HL-60/S4 treated with phorbol 12-myristate 13-acetate at 8.2 ng/mL for 4 days and 3 days (cell line): ENCODE measurements around the gene PIH1D1.

Source experiments
- in situ Hi-C: fragments of 300-500 bp; cut with MboI; formaldehyde crosslinking; loops from 2 replicates; pipeline ENCODE4 v1.15.0; 2022; ENCODE audit warnings: low sequenced_read_pairs

The PIH1D1 gene

DNA sequence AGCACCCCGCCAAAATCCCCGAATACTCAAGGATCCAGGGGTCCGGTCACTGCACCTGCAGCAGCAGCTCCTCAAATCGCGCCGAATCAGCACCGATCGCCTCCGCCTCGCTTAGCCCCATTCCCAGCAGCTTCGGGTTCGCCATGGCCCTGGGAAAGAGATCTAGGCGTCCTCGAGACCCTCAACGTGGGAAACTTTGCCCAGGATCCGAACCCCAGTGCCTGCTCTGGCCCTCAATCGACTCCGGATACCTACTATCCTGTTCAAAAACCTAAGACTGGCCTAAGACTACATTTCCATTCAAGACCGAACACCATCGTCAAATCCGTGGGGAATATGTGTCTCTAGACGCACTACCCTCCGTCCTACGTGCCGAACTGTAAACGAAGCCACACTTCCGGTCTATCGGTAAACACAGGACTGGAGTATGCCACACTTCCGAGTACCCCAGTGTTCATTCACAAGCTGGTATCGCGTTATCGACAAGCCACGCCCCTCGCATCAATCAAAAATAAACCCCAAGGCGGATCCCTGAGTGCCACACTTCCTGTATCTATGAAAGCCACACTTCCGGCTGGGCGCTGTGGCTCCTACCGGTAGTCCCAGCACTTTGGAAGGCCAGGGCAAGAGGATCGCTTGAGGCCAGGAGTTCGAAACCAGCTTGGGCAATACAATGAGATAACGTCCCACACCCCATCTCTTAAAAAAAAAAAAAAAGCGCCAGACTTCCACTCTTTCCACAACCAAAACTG, at the start of gene PIH1D1:
Gene PIH1D1 (minus strand): TSS at position 385 of the 752 bp plus-strand sequence. CDS start 240 bp downstream, at position 145.
- in situ Hi-C loops = no loop called here

GRCh38 chr19:49499030-49499670, 47.5 kb upstream of the PIH1D1 start:
- in situ Hi-C loops = no loop called here

DNA sequence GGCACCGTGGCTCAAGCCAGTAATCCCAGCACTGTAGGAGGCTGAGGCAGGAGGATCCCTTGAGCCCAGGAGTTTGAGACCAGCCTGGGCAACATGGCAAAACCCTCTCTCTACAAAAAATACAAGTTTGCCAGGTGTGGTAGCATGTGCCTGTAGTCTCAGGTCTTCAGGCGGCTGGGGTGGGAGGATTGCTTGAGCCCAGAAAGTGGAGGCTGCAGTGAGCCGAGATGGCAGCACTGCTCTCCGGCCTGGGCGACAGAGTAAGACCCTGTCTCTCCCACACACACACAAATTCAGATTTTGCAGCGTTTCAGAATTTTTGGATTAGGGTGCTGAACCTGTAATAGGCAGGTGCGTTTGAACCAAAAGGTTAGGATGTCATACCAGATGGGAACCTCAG, 46.9 kb upstream of the PIH1D1 start:
- in situ Hi-C loops = no loop called here

GRCh38 chr19:49497789-49498103, 46.1 kb upstream of the PIH1D1 start:
- in situ Hi-C loops = no loop called here

GRCh38 chr19:49497047-49497788, 45.6 kb upstream of the PIH1D1 start:
- in situ Hi-C loops = no loop called here

DNA sequence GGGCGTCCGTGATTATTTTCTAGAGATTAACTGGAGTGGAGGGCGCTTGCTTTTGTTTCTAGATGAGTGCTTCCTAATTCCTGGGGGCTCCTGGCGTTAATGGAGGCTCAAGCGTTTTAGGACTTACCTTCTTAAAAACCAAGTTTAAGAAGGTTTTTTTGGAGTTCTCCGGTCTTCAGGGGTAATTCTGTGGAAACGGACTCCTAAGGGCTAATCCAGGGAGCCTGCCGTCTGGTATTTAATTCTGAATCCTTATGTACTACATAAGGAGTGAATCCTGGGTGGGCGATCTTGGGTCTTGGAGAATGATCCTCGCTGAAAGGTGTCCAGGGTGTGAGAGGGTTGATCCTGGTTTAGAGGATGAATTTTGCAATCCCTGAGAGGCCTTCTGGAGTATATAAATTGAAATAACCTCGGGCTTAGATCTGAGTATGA, 45.0 kb upstream of the PIH1D1 start:
- in situ Hi-C loops = no loop called here

DNA sequence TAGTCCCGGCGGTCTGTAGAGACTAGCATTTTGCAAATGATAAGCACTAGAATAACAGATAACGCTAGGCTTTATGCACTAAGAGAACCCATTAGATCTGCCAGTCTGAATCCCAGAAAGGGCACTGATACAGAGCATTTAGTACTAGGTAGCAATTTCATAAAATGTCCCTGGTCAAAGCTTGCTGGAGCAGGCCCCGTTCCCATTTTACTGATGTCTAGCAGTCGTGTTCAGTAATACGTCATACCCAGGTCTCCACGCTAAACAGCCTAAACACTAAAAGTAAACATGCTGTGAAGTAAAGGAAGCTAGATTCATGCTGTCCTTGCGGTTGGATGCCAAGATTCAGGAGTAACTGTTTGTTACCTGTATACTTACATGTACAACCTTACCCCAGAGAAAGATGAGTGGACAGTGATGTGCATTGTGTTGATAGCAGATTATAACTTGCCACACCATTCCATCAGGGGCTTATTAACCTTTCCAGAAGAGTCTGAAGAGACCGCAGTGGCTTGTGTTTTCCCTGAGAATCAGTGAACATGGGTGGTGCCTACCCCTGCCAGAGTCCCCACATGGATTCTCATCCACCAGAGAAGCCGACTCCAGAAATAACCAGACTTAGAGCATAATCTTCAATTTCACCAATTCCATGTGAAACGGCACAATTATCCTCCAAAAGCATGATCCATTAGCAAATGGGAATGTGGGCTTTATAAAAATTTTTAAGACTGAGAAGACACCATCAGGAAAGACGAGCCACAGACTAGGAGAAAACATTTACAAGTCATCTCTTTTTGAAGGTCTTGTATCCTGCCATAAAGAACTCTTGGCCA, 41.2 kb upstream of the PIH1D1 start:
- in situ Hi-C loops = no loop called here

- in situ Hi-C loops = no loop called here
These were observed 40.4 kb upstream of the PIH1D1 start for GRCh38 chr19:49491804-49492572.

DNA sequence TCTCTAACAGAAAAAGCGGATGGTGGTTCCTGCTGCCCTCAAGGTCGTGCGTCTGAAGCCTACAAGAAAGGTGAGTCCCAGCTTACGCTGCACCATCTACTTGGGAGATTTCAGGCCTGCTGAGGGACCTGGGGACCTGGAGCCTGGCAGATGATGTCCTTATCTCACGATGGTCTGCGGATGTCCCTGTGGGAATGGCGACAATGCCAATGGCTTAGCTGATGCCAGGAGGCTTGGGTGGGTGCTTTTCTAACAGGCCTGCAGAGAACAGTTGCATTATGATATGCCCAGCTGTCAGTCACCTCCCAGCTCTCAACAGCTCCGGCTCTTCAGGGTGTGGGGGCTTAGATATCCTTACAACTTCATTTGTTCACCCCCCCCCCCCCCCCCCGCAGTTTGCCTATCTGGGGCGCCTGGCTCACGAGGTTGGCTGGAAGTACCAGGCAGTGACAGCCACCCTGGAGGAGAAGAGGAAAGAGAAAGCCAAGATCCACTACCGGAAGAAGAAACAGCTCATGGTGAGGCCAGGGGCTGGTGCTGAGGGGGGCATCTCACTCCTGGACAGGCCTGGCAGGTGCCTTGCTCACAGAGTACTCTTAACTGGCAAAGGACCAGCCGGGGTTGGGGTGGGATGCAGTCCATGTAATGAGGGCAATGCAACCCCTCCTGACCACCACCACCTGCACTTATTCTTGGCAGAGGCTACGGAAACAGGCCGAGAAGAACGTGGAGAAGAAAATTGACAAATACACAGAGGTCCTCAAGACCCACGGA, 39.6 kb upstream of the PIH1D1 start:
- in situ Hi-C loops = no loop called here

DNA sequence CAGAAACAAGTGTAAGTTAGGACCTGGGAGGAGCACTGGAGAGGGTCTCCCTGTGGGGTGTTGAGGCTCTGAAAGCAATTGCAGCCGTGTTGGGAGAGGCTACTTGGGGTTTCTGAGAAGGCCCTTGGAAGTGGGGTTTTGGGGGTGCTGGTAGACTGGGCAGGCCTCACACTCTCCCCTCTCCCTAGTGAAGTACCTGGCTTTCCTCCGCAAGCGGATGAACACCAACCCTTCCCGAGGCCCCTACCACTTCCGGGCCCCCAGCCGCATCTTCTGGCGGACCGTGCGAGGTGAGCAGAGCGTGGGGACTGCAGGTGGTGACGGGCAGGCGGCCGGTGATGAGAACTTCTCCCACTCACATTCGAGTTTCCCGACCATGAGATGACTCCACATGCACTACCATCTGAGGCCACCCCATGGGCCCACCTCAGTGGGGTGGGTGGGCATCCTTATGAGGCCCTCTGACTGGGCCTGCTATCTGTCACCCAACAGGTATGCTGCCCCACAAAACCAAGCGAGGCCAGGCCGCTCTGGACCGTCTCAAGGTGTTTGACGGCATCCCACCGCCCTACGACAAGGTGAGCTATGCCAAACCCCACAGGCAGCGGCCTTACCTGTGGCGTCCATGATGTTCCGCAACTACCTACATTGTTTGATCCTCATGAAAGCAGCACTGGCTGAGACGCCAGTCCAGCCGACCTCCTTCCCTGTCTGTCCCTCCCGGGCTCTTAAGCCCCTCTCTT, 38.8 kb upstream of the PIH1D1 start:
- in situ Hi-C loops = no loop called here

DNA sequence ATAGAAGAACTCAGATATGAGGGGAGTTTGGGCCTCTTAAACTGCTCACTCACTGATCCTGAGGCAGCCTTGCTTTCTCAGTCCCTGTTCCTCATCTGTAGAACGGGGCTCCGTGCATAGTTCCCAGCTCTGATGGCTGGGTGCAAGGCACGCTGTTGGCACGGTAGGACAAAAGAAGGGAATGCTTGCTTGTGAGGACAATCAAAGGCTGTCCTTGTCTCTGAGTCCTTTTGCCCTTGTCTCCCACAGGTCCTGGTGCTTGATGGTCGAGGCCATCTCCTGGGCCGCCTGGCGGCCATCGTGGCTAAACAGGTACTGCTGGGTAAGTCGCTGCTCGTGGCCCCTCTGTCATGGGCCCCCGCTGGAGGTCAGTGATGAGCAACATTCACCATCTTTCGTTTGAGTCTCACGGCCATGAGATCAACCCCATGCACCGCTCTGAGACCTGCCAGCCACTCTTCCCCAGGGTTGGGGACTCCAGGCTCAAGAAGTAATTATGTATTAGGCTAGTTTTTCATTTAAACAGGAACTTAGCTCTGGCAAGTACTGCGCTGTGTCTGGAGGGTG, 38.1 kb upstream of the PIH1D1 start:
- in situ Hi-C loops = no loop called here

DNA sequence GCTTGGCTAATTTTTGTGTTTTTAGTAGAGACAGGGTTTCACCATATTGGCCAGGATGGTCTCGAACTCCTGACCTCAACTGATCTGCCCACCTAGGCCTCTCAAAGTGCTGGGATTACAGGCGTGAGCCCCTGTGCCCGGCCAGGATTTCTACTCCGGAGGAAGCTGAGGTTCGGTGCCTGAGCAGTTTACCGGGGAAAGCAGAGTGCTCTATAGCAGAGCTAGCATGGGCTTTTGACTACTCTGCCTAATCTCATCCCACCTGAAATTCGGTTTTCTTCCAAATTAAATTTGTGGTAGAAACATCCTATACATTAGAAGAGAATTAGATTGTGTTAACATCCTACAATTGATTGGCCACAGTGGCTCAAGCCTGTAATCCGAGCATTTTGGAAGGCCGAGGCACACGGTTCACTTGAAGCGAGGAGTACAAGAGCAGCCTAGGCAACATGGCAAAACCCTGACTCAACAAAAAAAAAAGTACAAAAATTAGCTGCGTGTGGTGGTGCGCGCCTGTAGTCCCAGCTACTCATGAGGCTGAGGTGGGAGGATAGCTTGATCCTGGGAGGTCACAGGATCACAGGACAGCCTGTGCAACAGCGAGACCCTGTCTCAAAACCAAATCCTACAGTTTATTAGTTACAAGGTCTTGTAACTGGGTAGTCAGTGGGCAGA, 37.4 kb upstream of the PIH1D1 start:
- in situ Hi-C loops = no loop called here

GRCh38 chr19:49488046-49488862, 36.6 kb upstream of the PIH1D1 start:
- in situ Hi-C loops = no loop called here

DNA sequence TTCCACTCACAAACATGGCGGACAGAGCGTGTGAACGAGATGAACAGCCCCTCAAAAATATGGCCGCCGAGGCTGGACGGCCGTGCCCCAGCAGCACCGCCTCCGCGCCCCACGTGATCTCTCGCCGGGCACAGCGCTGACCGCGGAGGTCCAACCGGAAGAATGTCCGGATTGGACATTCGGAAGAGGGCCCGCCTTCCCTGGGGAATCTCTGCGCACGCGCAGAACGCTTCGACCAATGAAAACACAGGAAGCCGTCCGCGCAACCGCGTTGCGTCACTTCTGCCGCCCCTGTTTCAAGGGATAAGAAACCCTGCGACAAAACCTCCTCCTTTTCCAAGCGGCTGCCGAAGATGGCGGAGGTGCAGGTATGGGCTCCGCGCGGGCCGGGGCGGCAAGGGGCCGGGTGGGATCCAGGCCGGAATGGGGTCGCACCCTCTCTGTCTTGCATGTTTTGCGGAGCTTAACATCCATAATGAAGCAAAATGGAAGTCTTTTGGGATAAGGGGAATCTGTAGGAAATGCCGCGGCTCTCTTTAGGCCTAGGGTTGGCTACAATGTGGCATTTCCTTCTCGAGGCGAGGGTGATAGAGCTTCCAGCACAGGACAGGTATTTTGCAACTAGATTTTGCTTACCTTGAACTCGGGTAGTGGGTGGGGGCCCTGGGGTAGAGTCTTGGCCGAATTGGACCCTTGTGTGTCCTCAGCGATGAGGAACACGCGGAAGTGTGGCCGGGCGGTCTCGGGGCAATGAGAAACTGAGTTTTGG, 35.8 kb upstream of the PIH1D1 start, which contains the start of gene RPL13A:
Gene RPL13A (plus strand): TSS at position 332 of the 769 bp plus-strand sequence. CDS start 22 bp downstream, at position 354.
- in situ Hi-C loops = no loop called here

- in situ Hi-C loops = no loop called here
These were observed 35.2 kb upstream of the PIH1D1 start for GRCh38 chr19:49486710-49487276.

- in situ Hi-C loops = no loop called here
These were observed 34.6 kb upstream of the PIH1D1 start for GRCh38 chr19:49486232-49486631.
